GM21528 (cell line): ENCODE results near the gene RFT1.

Experiments used
- ATAC-seq: cut with Tn5 transposase; IDR thresholded peaks from one replicate; pipeline ENCODE4 v1.9.1; 2021; ENCODE audit warnings: mild to moderate bottlenecking, moderate library complexity; ENCODE audit not compliant: unreplicated experiment, low FRiP score

RFT1 gene

DNA sequence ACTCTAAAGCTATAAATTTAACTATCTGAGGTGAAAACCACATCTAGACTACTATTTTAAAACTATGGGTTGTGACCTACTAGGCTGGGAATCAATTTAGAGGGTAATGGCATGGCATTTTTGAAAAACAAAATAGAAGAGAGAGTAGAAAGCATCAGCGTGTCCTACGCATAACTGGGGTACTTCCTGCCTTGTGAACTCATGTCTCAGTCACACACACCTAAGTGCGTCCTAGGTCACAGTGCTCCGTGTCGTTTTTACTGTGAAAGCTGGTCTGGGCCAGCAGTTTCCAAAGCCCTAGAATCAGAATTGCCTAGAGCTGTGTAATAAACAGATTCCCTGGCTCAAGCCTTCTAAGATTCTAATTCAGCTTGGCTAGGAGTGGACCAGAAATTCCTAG is 32.3 kb downstream of the RFT1 start:
- no peak for ATAC-seq

DNA sequence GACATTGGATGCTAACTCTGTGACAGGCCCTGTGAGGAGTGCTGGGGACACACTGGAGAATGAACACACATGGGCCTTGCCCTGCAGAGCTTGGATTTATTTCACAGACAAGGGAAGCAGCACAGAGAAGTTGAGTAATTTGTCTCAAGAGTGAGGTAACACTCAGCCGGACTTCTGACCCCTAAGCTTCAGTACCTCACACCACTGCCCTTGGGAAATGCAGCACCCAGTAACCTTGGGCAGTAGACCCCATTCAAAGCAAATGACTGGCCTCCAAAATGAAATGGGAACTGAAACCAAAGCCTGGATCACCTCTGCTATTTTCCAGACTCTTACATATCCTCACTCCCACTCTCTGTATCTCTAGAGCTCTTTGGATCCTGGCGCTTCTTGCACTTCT is 37.3 kb downstream of the RFT1 start:
- ATAC-seq, result no peak

DNA sequence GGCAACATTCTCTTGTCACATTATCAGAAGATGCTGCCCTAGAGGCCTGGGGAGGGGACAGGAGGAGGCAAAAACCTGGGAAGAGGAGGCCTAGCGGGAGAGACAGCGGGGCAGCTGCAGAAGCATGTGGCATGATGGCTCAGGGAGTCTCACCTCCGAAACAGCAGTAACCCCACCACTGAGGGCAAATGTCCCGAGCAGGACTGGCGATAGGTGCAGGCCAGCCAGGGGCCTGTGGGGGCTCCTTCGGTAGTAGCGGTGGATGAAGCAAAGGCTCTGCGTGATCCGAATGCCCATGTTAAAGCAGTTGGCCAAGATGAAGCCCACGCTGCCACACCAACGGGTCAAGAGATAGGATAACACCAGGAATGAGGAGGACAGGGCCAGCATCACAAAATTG is 38.0 kb downstream of the RFT1 start:
- no peak for ATAC-seq

DNA sequence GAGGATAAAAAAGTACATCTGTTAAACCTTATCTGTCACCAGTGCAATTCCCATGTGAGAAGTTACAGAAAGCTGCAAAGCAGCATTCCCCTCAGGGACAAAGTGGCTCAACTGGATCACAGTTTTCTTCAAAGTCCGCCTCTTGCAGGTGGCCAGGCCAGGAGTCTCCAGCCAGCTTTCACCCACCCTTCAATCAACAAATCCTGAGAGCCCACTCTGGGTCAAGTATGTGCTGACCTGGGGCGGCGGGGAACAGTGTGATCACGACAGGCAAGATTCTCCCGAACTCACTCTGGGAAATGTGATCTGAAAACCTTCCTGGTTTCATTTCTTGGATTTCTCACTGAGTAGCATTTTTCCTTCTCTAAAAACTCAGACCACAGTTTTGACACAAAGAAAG is 39.2 kb downstream of the RFT1 start:
- no peak for ATAC-seq

DNA sequence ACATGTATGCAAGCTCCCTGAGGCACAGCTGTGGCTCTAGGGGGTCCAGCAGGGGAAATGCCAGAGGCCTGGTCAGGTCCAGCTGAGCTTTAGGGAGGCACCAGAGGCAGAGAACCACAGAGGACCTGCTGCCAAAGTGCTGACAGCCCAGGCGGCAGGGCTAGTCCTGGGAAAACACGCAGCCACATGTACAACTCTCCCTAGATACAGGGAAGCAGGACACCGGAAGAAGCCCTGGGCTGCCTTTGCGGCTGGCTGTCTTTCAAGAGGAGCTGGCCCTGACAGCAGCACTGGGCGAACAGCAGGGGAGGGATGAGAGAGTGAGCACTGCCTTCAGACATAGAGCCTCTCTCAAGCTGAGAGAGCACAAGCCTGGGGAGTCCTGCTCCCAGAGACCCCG is 40.7 kb downstream of the RFT1 start:
- ATAC-seq, result no peak

DNA sequence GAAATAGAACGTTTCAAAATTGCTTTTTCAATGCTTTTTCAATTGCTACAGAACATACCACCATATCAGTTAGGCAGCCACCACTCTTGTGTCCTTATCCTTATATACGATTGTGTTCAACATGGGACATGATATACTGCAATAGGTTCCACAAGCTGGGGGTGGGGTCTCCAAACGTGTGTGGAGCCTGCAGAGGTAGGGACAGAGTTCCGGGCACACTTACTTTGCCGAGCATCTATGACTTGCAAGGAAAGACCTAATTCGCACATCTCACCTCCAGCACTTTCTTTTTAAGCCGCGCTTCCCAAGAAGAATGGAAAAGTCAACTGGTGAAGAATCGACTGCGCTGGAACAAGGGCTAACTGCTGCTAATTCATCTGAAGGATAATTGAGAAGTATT is 44.8 kb downstream of the RFT1 start:
- ATAC-seq, result no peak

DNA sequence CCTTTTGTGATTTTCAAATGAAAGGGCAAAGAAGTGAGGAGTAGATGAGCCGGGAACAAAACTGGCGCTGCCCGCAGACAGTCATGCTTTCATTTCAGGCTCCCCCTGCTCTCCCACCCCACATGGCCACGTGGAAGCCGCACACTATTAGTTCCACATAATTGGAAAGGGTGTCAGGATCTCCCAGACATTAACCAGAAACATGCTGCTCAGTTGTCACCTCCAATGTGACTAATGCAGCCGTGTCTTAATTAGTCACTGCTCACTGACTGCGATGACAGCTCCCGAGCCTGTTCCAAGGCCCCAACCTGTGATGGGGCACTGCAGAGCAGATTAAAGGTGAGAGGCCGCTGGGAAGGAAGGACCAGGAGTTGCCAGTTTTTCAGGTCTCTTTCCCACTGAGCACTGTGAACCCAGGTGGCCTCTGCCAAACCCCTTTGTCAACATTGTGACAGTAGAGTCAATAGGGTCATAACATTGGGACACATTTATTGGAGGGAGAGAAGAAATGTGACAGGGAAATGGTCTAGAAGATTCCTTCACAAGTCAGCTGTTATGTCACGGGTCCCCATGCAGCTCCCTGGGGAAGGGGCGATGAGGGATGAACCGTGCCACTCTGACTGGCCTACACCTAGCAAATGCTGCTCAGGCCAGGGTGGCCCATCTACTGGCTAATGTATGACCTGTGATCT is 45.8 kb downstream of the RFT1 start:
- ATAC-seq, result no peak

DNA sequence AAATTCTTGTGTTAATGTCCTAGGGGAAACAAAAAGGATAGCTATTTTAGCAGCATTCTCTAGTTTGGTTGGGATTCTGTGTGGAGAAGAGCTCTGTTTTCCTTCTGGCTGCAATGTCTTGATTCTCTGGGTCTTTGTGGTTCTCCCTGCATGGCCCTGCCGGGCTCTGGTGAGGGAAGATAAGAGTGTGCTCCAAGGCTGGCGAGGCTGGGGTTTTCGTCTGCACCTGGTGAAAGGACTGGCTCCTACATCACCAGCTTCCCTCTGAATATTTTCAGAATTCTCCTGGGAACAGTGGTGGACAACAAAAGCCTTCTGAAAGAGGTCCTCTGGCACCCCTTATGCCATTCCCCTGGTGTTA is 46.3 kb downstream of the RFT1 start:
- ATAC-seq, result no peak

DNA sequence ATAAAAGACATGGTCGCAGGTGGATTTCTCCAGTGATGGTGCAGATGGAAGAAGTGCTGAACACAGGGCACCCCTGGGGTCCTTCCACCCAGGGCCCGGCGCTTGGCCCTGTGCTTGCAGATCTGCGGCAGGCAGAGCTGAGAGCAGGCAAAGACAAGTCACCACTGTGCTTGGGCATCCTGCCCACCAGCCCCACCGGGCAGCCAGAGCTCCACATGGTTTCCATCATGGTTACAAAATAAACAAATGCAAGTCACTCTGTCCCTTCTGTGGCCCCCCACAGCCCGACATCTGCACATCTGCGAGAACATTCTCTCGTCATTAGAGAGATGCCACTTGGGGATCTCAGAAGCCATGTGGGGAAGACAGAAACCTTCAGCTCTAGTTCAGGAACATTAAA is 46.7 kb downstream of the RFT1 start:
- no peak for ATAC-seq

DNA sequence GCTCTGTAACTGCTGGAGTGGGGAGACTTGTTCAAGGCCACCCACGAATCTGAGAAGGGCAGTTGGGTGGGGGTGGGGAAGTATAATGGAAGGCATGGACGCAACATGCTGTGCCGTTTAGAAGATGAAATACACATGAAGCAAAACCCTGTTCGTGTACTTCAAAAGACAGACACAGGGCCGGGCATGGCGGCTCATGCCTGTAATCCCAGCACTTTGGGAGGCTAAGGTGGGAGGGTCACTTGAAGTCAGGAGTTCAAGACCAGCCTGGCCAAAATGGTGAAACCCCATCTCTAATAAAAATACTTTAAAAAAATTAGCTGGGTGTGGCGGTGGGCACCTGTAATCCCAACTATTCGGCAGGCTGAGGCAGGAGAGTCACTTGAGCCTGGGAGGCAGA is 47.5 kb downstream of the RFT1 start:
- ATAC-seq, result no peak

DNA sequence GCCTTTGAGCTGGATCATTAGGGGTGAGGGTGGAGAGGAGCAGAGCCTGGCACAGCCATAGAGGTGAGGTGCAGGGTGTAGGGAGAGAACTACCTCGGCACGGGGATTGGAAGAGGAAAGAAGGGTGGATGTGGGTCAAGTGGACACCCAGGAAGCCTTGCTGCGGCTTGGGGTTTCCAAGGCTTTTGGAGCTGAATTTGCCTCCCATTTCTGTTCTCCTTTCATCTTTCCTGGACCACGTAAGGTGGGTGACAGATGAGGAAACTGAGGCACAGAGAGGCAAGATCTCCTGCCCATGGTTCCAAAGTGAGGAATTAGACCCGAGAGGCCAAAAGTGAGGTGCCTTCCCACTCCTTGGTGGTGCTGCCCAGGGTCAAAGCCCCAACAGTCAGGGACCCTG is 48.9 kb downstream of the RFT1 start:
- no peak for ATAC-seq

DNA sequence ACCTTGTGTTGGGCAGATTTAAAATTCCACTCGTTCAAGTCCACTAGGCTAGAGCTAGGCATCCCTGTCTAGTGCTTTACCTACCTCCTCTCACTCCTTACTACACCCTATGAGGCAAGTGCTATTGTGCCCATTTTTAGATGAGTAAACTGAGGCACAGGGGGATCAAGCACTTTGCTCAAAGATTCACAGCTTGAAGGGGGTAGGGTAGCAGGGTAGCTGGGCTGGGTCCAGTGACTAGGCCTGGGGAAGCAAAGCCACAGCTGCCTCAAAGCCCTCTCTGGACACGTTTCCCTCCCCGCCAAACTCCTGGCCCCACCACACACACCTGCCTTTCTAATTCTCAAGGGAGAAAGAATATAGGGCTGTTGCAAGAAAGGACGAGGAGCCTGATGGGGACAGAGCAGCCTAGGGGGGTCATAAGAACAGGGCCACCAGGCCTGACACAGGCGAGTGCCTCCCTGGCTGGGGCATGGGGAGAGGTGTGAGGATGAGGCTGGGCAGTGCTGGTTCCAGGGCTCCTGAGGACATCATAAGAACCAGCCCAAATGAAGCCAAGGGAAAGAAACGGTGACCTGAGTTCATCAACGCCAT is 49.5 kb downstream of the RFT1 start:
- ATAC-seq, result no peak

DNA sequence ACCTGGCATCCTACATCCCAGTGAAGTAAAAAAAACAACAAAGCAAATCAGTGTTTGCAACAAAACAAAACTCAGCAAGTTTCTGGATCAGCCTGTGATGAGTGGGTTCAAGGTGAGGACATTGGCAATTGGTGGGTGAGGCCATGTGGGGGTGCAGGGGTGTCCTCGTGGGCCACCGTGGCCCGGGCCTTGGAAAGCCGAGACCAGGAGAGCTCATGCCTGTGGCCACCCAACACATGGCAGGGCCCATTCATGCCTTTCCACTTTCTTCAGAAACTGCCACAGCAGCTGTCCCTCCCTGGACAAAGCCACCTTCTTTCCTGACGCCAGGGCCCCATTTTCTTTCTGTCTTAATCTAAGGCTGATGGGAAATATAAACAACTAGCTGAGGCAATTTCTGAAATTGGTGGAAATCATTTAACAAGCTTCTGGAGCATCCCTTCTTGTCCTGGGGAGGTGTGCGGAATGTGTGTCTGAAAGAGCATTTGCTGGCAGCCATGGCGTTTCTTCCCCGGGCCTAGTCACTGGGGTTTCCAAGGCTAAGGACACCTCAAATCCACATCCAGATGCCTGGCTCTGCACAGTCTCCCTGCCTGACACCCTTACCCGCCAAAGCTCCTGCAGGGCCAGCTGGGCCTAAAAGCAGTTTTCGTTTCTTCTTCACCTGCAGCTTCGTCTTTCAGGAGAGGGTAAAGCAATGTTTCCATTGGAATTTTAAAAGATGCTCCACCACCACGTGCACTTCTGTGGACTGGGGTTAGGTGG is 50.3 kb downstream of the RFT1 start:
- ATAC-seq, result no peak

DNA sequence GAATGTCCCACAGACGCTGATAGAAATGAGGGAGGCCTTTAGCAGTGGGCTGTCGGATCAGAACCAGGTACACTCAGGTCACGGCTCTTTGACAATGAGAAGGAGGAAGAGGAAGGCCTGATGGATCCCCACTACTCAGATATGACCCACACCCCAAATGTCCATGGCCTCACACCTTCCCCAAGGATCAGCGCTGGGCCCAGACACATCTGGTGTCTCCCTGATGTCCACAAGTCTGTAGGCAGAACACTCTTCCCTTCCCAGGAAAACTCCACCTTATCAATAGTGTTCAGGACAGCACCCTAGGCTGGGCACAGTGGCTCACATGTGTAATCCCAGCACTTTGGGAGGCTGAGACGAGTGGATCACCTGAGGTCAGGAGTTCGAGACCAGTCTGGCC is 51.1 kb downstream of the RFT1 start:
- ATAC-seq, result no peak

DNA sequence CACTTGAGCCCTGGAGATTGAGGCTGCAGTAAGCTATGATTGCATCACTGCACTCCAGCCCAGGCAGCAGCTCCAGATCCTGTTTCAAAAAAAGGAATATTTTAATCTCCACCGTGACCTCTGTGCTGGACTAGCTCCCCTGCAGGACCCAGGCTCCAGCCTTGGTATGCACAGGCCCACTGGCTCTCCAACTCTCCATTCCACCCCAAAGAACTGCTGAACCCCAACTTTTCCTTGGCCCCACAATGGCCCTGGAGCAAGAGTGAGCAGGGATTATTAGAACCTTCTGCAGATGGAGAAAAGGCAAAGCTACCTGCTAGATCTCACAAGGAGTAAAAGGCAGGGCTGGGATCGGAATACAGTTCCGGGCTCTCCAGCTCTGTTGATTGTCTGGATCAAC is 51.6 kb downstream of the RFT1 start:
- ATAC-seq, result no peak

DNA sequence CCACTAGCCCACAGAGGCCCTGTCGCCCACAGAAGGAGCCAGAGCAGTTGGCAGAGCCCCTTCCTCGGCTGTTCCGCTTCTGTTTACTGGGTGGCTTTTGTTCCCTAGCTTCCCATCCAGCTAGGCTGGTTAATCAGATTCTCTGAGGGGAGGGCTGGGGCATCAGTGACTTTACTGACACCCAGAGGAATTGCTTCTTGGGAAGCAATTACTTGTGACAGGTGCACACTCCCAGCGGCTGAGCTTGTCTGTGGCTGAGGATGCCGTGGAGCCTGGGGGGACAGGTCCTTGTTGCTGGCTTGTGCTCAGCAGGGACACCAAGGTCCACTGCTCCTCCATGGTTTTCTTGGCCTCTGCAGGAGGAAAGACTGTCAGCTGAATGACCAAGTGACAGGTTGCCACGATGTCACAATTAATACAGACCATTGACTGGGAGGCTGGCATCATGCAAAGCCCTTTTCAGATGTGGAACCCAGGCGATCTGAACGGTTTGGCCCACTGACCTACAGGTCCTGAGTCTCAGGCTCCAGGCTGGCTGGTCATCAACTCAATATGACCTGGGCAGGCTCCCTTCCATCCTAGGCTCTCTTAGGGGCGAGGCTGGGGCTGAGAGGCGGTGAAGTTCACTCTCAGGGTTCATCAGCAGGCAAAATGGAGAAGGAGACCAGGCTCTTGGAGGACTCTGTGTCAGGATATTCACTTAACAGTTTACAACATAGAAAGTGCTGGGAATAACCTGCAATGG is 52.6 kb downstream of the RFT1 start:
- ATAC-seq, result no peak

DNA sequence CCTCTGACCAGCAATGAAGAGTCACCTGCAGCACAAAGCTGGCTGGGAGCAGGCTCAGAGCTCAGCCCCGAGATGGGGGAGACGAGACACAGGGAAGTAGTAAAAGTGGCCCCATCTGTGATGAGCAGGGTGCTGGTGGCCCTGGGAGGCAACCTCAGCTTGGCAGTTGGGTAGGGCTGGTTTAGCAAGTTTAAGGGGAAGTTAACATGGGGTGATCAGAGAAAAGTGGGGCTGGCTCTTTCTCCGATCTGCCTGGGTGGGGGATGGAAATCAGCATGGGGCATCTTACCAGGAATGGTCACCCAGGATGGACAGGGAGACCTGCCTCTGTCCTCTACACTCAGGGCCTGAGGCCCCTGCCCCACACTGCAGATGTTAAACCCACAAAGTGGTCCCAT is 54.5 kb downstream of the RFT1 start:
- no peak for ATAC-seq

DNA sequence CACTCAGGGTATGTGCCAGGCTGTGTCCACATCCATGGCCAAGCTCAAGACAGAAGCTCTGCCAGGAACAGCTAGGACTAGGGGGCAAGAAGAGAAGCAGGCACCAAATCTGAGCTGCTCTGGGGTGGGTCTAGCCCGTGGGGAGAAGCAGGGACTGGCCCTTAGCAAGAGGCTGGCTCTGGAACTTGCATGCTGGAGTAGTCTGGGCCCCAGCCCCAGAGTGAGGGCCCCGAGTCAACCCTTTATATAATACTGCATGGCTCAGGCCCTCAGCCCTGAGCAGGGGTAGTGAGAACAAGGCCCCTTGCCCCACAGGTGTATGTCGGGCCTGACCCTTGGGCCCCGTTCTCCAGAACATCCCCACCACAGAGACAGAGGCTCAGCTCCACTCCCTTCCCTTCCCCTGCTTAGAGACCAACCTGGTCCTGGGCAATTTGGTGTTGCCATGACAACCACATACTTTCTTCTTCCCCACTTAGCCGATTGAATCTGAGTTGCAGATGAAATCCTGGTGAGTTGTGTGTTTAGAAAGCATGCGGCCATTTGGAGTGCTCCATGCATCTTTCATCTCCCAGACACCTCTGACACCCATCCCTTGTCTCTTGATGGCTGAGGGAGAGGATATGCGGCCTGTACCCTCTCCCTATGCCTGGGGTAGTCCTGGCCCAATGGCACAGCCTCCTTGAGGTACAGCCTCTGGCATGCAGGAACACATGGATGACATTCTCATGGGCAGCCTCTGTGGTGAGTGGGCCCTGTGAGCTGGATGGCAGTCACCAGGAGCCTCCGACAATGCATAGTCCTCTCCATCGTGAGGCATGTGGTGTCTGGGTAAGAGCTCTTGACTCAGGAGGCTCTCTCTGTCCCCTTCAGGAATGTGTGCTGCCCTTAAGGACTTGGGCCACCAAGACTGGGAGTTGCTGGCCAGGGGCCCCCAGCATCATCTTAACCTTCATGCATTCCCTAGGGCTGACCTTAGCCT is 55.2 kb downstream of the RFT1 start:
- ATAC-seq, result no peak

DNA sequence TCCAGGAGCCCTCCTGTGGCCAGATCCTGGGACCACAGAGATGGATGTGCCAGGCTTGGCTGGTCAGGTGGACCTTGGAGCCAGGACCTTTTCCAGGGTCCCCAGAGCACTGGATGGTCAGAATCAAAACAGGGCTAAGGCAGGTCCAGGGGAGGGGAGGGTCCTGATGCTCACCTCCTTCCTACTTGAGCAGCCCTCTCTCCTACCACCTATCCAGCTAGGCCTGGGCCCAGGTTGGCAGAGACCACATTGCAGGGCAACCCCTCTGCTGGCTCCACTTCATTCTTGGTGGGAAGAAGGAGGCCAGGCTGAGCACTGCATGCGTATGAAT is 55.9 kb downstream of the RFT1 start:
- ATAC-seq, result no peak
